RKO (cell line): Measurements from ENCODE around the gene KCNQ1.
"Not testable (repeated sequence)": the region's sequence is repeated elsewhere in the genome, so short reads cannot be mapped to it uniquely, and the experiment has no call there.

ENCODE experiments used
- DNase-seq: peaks from one replicate; pipeline ENCODE4 v3.0.0-alpha.2; 2016; ENCODE audit warnings: low spot score

KCNQ1 gene

DNA sequence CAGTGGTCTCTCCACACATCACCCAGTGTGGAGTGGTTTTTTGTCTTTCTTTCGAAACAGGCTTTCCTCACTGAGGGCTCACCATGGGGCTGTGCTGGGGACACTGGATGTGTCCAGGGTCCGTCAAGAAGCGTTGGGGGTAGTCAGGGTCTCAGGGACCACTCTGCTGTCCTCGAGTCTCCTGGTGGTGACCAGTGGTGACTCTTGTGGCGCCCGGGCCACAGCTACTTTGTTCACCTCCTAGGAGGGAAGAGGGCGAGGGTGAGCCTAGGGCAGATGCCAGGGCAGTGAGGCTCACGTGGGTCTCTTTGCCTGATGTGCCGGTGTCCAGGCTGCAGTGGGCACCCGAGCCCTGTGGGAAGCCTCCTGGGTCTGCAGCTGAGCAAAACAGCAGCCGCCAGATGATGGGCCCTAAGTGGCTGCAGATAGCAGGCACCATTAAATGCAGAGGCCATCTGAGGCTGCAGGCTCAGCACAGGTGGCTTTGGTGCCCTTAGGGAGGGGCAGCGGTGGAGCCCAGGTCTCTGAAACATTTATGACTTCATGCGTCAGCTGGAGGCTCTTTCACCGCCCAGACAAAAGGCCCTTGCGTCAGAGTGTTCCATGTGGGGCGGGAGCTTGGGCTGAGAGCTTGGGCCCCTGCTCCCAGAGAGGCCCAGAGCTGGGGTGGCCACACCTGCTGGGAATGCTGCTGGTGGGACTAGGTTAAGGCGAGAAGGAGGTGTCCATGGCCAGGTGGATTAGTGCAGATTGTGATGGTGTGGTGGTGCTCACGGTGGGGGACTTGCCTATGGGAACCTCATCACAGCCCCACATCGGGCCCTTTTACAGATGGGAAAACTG lies 29.5 kb downstream of the KCNQ1 start:
- no peak for DNase-seq

DNA sequence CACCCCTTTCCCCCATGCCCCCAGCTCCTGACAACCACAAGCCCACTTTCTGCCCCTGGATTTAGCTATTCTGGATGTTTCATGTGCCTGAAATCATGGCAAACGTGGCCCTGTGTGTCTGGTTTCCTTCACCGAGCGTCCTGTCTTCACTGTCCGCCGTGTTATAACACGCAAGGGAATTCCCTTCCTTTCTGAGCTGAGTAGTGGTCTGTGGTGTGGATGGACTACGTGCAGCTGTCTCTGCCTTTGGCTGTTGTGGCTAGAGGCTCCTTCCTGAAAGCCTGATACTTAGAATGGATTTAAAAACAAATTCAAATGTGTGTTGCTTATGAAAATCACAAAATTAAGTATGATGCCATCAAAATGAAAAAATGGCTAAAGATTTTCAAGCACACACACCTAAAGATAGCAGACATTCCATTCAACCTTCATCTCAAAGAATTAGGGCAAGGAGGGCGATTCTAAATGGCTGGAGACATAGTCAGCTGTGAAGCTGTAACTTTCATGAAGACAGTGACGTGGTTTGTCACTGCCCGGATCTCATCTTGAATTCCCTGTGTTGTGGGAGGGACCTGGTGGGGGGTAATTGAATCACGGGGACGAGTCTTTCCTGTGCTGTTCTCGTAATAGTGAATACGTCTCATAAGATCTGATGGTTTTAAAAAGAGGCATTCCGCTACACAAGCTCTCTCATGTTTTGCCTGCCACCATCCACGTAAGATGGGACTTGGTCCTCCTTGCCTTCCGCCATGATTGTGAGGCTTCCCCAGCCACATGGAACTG lies 30.5 kb downstream of the KCNQ1 start:
- no peak for DNase-seq

DNA sequence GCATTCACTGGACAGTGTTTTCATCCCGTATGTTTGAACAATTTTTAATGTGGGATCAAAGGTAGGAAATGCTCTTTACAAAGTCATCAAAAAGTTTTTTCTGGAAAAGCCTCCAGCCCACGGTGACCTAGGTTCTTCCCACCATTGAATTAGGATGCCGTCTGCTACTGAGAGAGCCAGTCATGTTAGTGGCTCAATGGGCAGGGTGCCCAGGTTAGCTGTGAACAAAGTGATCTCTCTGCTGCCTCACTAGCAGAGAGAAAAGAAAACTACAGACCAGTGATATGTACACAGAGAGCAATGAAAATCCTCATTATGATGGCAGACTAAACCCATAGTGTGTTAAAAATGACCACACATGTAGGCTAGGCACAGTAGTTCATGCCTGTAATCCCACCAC lies 32.4 kb downstream of the KCNQ1 start:
- no peak for DNase-seq

DNA sequence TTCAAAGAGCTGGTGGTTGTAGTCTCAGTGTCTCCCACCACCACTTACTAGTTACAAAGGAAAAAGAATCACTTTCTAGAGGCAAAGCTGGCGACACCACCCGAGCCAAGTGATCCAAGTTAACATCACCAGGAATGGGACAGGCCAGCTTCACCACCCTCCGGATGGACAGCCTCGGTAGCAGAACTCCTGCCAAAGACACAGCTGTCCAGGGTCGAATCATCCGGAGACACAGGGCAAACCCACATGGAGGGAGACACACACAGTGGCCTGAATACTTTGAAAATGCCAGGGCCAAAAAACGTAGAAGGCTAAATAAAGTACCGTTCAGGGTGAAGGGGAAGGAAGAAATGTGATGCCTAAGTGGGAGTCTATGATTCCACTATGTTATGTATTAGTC lies 33.1 kb downstream of the KCNQ1 start:
- DNase-seq = no peak

DNA sequence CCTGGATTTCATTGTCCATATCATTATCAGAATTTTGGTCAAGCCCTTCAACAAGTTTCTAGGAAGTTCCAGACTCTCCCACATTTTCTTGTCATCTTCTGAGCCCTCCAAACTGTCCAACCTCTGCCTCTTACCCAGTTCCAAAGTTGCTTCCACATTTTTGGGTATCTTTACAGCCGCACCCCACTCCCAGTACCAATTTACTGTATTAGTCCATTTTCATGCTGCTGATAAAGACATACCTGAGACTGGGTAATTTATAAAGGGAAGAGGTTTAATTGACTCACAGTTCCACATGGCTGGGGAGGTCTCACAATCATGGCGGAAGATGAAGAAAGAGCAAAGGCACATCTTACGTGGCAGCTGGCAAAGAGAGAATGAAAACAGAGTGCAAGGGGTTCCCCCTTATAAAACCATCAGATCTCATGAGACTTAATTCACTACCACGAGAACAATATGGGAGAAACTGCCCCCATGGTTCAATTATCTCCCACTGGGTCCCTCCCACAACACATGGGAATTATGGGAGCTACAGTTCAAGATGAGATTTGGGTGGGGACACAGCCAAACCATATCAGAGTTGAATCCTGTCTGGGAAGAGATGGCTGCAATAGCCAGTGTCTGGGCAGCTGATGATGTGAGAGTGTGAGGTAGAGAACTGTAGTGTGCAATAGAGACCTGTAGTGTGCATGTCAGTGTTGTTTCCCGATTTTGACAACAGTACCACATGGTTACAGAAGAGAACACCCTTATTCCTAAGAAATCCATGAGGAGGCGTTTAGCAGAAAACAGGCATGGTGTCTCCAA lies 35.5 kb downstream of the KCNQ1 start:
- not testable (repeated sequence) for DNase-seq

DNA sequence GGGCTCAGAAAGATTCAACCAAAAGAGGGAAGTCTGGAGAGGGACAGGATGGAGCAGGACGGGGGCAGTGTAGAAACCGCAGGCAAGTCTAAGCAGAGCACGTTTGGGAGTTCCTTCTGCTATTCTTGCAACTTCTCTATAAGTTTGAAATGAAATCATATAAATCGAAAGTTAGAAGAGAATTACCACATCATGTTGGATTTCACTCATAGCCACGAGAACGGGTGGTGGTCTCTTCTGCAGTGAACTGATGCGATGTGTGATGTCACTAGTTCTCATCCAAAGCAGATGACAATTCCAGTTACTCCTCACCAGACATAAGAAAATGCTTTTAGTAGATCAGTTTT lies 36.0 kb downstream of the KCNQ1 start:
- no peak for DNase-seq

DNA sequence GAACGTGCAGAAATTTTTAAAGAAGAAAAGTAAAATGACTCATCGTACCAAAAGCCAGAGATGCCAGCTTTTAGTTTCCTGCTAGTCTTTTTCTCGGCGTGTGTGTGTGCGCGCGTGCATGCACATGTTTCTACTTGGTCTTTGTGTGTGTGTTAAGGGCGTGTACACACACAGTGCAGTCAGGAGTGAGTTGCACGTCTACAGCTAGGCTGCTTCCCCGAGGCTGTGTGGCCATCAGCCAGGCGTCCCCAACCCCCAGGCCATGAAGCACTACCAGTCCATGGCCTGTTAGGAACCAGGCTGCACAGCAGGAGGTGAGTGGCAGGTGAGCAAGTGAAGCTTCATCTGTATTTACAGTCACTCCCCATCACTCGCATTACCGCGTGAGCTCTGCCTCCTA lies 36.4 kb downstream of the KCNQ1 start:
- DNase-seq = no peak

DNA sequence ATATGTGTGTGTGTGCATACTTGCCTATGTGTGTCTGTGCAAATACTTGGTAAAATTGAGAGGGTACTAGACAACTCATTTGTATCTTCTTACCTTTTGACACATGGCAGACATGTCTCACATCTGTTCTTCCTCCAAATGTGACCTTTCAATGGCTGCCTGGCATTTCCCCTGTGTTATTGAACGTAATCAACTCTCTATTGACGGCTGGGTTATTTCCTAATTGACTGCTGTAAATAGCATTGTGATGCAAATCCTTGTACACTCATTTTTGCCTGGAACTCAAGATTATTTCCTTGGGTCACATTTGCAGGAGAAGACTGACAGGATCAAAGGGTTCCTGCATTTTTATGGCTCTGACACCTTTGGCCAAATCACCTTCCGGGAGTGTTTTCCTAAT lies 37.4 kb downstream of the KCNQ1 start:
- DNase-seq = no peak

DNA sequence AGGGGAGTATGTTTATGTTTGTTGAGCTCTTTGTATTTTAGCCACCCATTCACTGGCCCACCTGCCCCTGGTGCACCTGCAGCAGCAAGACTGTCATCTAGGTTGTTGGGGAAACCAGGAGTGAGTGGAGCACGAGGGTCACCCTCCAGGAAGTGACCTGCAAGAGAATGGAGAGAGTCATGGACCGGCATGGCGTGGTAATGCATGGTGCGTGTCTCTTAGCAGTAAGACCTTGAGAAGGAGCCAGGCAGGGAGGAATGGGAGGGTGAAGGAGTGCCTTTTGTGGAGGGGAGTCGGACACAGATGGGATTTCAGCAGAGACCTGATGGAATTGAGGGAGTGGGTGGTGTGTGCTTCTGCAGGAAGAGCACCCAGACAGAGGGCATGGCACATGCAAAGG lies 37.9 kb downstream of the KCNQ1 start:
- no peak for DNase-seq

DNA sequence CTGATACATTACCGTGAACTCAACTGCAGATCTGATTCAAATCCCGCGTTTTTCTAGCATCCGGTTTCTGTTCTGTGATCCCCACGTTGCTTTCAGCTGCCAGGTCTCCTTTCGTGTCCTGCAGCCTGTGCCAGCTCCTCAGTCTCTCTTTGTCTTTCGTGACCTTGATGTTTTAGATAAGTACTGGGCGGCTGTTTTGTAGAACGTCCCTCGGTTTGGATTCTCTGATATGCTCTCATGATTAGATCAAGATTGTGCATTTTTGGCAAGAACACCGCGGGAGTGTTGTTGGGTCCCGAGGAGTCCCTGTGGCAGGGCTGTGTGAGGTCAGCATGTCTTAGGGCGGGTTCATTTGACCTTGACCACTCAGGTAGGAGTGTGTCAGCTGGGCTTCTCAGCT lies 38.6 kb downstream of the KCNQ1 start:
- DNase-seq = no peak

DNA sequence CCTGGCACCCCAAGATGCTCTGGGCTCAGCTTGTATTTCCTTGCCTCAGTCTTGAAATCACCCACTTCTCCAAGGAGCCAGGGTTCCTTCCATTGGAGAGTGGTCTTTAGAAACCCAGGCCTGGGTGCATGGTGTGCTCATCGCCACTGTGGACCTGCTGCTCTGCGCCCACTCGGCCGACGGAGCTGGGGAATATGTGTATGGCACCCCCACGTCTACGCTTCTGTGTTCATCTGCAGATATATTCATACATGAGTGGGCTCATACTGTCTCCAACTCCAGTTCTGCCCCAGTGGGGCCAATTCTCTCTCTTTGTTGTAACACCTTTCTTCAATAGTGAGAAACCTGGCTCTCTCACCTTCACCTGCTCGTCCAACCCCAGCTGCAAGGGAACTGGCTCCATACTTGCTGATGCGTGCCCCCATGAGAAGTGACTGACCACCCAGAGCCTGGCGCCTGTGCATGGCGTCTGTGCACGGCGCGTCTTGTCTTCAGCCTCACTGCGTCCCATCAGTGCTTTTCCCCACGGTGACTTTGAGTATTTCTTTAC lies 39.8 kb downstream of the KCNQ1 start:
- DNase-seq = no peak

DNA sequence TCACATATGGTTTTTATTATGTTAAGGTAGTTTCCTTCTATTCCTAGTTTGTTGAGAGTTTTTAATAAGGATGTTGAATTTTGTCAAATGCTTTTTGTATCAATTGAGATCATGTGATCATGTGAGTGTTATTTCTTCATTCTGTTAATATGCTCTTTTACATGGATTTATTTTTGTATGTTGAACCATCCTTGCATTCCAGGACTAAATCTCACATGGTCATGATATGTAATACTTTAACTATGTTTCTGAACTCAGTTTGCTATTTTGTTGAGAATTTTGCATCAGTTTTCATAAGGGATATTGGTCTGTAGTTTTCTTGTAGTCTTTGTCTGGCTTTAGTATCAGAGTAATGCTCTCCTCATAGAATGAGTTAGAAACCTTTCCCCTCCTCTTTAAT lies 43.2 kb downstream of the KCNQ1 start:
- DNase-seq = no peak

DNA sequence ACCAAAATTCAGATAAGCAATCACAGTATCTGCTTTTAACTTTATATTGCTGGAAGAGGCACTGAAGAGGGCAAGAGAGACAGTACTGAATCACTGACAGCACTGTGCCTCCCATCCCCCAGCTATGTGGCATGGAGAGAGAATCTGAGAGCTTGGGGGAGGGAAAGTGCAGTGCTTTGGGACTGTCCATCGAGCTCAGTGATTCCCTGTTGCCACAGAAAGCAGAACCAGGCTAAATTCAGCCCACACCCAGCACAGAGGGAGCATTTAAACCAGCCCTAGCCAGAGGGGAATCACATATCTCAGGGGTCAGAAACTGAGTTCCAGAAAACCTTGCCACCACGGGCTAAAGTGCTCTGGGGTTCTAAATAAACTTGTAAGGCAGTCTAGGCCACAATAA lies 44.3 kb downstream of the KCNQ1 start:
- DNase-seq = no peak

DNA sequence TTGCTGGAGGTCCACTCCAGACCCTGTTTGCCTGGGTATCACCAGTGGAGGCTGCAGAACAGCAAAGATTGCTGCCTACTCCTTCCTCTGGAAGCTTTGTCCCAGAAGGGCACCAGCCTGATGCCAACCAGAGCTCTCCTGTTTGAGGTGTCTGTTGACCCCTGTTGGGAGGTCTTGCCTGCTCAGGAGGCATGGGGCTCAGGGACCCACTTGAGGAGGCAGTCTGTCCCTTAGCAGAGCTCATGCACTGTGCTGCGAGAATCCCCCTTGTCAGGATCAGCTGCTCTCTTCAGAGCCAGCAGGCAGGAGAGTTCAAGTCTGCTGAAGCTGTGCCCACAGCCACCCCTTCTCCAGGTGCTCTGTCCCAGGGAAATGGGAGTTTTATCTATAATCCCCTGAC lies 53.1 kb downstream of the KCNQ1 start:
- DNase-seq = not testable (repeated sequence)

DNA sequence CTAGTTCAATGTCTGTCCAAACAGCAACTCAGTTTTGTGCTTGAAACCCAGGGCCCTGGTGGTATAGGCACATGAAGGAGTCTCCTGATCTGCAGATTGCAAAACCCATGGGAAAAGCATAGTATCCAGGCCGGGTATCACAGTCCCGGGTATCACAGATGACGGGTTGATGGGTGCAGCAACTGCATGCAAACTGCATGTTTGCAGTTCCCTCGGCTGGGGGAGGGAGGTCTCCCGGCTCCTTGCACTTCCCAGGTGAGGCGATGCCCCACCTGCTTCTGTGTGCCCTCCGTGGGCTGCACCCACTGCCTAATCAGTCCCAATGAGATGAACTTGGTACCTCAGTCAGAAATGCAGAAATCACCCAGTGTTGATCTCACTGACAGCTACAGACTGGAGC lies 53.9 kb downstream of the KCNQ1 start:
- no peak for DNase-seq

DNA sequence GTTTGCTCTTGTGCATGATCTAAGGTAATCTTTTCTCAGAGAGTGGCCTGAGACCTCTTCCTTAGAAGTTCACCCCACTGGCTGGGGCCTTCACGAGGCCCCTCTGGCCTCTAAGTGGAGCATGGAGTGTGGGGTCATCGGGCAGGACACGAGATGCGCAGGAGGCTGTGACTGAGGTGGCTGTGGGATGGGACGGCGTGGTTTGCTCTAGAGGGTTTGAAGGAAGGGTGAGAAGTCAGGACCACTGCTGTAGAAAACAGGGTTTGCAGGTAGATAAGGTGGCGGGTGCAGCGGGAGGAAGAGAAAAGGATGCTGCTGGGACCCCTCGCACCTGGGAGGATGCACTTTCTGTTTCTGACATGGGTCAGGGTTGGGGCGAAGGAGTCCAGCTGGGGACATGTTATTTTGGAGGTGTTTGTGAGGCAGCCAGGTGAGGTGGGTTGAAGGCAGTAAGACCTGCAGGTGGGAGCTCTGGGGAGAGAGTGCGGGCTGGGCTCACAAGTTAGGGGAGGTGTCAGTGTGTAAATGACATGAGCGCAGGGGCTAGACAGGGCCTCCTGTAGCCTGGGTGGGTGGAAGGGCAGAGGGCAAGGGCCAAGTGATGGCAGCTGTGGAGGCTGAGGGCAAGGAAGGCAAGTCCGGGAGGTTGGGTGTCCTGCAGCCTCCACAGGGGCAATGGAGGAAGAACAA lies 62.5 kb downstream of the KCNQ1 start:
- DNase-seq = no peak

DNA sequence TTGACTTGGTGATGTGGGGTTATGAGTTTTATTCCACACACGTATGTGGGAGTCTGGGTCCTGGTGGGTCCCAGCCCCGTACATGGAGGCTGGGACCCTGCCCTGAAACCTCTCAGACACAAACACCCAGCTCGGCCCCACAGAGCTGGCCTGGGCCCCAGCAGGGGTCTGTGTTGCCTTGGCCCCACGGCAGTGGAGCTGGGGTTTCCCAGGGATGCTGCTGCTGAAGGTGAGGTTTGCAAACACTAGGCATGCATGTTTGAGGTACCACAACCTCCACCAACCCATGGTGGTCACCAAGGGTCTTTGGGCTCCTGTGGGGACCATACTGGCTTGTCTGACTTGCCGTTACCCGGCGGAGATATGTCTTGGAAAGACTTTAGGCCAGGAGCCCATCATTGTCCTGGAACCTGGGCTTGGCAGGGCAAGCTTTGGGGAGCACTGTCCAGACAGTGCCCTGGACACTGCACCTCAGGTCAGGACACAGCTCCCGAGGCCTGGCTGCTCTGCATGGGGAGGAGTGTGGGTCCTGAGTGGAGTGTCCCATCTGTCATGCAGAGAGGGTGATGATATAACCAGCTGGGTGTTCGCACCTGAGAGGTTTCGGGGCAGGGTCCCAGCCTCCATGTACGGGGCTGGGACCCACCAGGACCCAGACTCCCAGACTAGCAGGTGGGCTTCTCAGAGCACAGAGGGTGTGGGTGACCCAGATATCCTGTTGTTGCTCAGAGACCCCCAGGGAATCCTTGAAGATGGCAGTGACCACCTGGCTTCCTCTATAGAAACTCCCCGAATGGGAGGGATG lies 63.3 kb downstream of the KCNQ1 start:
- no peak for DNase-seq

DNA sequence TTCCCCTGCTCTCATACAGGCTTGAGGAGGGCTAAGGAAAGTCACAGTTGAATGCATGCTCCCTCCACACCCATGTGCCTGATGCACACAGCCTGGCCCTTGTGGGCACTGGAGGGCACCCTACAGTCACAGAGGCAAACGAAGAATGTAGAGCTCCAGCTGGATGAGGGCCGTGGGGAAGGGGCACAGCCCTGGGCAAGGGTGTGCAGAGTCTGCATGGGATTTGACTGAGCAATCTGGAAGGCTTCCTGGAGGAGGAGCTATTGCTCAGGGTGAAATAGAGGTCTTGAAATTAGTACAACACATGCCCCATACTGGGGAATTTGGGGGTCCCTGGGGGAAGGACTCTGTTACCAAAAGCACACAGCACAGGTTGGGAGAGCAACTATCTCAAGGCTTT lies 64.0 kb downstream of the KCNQ1 start:
- DNase-seq = no peak

DNA sequence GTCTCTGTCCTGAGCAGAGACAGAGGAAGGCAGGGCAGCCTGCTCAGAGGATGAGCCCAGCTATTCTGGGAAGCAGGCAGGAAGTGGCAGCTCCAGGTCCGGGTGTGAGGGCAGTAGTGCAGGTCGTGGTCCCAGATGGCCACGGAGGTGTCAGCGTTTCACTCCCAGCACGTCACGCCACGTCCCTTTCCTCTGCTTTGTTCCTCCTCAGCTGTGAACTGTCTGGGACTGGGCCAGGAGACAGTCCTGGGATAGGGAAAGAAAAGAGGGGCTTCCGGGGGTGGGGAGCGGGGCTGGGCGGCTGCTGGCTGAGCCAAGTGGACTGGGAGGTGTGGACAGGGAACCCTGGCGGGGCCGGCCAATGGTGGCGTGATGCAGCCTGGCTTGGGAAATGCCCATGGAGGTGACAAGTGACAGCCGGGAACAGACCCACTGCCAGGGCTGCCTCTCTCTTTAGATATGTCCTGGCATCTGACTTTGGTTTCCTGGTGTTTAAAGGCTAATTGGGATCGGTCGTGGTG lies 64.7 kb downstream of the KCNQ1 start:
- no peak for DNase-seq

DNA sequence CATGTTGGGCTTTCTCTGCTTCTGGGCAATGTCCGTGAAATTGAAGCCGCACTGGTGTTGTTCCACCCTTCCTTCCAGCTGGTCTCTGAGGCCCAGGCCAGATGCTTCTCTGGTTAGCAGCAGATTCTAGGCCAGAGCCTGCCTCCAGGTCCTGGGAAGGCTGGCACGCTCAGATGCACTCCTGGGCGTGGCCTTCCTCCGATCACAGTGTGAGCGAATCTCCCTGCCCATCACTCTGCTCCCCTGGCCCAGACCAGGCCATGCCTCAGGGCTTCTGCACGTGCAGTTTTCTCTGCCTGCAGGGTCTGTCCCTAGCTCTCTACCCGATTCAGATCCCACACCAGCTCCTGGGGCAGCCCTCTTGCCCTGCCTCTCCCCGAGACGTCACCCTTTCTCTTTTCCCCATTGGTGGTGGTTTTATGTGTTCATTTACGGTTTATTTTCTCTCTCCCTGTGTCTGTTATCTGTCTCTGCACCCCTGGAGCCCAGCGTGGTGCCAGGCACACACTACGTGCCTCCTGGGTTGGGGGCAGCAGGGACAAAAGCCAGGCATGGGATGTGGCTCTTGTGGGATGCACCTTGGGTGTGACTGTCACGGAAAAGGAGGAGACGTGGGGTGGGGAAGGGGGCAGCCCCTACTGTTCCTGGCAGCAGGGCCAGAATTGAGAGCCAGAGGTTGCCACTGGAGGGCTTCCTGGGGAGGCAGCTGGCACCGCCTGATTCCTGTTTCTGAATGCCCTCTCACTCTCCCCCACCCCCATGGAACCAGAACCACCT lies 66.0 kb downstream of the KCNQ1 start:
- DNase-seq = no peak
